Cerebellar cortex (tissue), 1 donor: ENCODE data around the gene CD3E.

Experiments used
- DNase-seq: peaks from one replicate; pipeline ENCODE4 v3.0.0-alpha.2; 2015; ENCODE audit warnings: low spot score

The CD3E gene

DNA sequence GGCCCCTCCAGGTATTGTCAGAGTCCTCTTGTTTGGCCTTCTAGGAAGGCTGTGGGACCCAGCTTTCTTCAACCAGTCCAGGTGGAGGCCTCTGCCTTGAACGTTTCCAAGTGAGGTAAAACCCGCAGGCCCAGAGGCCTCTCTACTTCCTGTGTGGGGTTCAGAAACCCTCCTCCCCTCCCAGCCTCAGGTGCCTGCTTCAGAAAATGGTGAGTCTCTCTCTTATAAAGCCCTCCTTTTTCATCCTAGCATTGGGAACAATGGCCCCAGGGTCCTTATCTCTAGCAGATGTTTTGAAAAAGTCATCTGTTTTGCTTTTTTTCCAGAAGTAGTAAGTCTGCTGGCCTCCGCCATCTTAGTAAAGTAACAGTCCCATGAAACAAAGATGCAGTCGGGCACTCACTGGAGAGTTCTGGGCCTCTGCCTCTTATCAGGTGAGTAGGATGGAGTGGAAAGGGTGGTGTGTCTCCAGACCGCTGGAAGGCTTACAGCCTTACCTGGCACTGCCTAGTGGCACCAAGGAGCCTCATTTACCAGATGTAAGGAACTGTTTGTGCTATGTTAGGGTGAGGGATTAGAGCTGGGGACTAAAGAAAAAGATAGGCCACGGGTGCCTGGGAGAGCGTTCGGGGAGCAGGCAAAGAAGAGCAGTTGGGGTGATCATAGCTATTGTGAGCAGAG lies at the start of gene CD3E:
CD3E (plus strand) TSS at position 163 of the 681 bp plus-strand sequence; CDS start at position 386, 223 bp downstream.
- DNase-seq: no peak

- DNase-seq: no peak
Observed at GRCh38 chr11:118258410-118258809, 46.1 kb upstream of the CD3E start.

- DNase-seq: no peak
Observed at GRCh38 chr11:118259138-118259537, 45.4 kb upstream of the CD3E start.

DNA sequence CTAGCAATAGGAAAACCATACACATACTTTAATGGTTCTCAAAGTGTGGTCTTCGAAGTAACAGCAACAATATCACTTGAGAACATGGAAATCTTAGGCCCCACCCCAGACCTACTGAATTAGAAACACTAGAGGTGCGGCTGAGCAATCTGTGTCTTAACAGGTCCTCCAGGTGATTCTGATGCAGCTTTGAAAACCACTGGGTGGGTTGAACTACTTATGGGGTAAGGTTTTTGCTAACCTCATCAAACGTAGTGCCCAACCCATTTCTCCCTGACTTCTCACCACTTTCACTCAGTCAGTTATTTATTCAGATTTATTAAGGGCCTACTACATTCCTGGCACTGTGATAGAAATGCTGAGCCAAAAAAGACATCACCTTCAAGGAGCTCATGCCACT lies 44.2 kb upstream of the CD3E start:
- no peak for DNase-seq

DNA sequence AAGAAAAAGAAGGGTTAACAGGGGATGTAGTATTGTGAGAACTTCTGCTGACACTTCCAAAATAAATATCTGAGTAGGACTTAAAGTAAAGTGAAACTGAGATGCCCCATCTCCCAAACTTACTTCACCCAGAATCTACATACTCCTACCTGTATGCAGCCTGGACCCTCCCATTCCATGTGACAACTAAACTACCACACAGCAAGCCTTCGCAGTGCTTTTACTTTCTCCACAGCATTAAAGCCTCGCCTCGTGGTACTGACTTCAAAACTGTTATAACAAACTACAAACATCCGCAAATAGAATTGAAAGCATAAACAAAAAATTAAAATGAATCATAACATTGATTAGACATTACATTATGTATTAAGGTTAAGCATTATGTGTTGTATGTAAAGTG lies 41.4 kb upstream of the CD3E start:
- DNase-seq: no peak

DNA sequence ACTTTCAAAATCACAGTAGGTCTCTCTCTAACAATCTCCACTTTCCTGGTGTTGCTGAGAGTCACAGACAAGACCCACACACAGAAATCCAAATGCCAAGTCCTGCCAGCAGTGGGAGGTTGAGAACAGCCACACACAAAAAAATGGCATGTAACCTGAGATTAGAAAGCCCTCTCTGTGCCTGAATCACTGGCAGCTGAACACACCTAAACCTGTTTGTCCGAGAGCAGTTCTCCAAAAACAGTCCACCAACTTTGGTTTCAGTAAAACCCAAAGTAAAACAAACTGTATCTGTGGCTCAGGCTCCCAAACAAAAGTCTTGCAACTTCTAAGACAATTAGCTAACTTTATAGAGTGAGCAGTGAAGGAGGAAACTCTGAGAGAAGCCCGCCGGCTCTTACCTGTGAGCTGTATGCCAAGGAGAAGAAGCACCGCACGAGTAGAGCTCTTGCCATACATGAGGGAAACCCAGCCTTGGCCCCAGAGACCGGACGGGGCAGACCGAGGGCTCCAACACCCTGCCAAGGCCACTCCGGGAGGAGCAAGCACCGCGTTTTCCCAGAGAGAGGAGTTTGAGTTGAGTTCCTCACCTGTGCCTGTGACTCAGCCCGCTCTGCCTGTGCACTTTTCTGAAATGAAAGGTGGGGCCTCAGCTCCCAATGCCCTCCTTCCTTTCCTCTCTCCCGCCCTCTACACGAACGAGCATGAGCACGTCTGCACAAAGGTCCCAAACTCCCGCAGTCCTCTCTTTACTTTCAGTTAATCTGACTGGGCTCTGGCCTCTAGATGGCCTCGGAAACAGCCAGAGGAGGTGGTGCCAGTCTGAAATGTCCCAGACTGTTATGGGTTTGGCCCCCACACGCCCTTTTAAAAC lies 40.6 kb upstream of the CD3E start, which contains the start of gene MPZL2:
MPZL2 (minus strand) TSS at position 603 of the 874 bp plus-strand sequence; CDS start at position 459, 144 bp downstream.
- no peak for DNase-seq

DNA sequence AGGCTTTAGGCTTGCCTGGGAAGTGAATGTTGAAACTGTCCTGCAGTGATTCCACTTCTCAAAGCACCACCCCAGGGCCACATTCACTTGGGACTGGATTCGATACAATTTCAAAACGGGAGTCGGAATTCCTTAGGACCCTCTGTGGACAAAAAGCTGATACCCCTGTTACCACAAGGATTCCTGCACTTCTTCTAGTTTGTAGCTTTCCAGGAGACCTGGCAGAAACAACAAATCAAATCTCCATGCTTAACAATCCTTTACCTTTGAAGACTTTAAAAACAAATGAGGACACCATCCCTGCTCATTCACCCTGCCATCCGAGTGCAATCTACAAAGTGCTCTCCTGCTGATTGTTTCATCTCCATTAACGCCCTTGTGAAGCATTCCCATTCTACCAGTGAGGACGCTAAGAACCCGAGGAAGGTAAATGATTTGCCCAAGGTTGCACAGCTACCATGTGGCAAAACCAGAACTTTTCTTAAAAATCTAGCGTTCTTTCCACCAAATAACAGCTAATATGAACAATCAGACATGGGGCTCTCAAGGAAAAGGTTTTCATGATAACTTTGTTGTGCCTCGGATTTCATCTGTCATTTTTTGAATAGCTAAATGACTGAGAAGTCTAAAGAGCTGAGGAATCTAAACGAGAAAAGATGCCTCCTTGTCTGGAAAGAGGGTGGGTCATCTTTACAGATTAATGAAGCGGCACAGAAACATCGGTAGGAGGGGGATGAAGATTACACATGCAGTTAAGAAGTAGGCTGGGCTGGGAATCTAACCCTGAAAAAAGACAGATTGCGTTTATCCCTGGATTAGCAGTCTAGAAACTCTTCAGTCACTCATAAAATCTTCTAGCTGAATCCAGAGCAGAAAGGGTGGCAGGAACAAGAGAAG lies 39.7 kb upstream of the CD3E start:
- no peak for DNase-seq

GRCh38 chr11:118265954-118266353 lies 38.6 kb upstream of the CD3E start:
- DNase-seq: no peak

DNA sequence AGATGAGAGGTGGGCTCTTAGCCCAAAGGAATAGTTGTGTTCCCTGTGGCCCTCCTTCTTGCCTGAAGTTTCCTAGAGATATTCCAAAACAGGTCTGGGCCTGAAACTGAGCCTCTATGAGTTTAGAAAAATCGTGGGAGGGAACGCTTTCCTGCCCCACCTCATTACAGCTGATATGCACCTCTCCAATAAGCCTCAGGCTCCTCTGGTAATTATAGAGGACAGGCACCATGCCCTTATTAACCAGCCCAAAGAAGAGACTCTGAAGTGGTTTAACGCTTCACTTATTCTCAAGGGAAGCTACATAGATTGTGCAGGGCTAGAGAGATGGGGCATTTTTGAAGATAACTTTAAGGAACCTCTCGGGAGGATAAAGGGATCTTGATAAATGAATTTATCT lies 37.0 kb upstream of the CD3E start:
- no peak for DNase-seq

- DNase-seq: no peak
Observed at GRCh38 chr11:118272001-118272400, 32.5 kb upstream of the CD3E start.

- no peak for DNase-seq
Observed at GRCh38 chr11:118274186-118274585, 30.3 kb upstream of the CD3E start.

GRCh38 chr11:118275176-118275575 lies 29.4 kb upstream of the CD3E start:
- no peak for DNase-seq

DNA sequence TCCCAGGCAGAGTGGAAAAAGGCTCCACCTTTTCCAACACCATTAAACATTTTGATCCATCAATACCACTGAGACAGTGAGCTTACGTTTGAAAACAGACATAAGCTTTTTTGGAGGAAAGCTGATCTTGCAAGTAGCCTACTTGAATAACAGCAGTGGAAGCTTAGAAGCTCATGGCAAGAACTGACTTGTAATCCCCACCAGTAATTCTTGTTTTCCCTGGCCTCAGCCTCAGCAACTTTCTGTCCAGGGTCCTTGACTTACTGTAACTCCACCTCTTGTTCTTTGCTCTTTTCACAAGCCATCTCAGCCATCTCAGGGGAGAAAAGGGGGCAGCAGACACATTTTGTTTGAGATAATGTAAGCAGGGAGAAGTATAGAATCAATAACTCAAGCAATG lies 28.1 kb upstream of the CD3E start:
- no peak for DNase-seq

DNA sequence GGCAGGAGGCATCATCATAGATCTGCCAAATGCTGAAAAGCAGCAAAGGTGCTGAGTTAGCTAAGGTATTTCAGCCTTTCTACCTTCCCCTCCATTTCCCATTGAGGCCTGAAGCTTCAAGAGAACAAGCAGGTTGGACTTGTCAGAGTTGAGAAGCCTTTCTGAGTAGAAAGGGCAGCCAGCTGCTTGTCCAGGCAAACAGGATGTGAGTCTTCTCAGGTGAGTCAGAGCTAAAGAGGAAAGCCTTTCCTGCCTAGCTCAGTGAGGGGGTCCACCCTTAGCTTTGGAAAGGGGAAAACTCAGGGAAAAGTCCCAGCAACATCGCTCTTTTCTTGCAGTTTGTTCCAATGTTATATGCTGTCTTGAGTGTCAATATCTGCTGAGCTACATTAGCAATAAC lies 27.2 kb upstream of the CD3E start:
- no peak for DNase-seq

DNA sequence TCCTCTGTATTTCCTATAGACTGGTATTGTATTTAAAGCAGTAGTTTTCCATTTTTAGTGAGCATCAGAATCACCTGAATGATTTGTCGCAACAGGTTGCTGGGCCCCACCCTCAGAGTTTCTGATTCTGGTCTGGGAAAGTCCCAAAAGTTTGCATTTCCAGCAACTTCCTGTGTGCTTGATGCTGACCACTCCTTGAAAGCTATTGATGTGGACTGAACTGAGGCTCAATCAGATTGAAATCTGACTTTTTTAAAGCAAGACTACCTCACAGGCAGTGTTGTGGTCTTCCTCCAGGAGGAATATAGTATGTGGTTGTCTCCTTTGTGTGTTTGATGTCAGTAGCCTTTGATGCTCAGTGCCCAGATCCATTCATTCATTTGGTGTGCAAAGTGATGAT lies 23.2 kb upstream of the CD3E start:
- no peak for DNase-seq

DNA sequence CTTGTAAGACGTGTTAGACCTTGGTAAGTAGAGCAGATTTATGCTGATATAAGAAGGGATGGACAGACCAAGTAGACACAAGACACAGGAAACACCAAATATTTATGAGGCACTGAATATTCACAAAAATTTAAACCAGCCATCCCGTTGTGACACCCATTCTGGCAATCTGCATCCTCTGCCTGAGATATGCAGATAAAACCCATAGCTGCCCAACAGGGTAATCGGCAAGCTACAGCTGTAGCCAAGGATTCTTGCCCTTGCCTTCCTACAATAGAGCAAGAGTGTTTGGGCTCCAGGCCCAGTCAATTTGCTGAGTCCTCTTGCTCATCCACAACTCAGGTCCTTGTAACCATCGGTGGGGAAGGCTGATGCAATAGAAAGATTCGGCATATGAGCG lies 21.9 kb upstream of the CD3E start:
- DNase-seq: no peak

DNA sequence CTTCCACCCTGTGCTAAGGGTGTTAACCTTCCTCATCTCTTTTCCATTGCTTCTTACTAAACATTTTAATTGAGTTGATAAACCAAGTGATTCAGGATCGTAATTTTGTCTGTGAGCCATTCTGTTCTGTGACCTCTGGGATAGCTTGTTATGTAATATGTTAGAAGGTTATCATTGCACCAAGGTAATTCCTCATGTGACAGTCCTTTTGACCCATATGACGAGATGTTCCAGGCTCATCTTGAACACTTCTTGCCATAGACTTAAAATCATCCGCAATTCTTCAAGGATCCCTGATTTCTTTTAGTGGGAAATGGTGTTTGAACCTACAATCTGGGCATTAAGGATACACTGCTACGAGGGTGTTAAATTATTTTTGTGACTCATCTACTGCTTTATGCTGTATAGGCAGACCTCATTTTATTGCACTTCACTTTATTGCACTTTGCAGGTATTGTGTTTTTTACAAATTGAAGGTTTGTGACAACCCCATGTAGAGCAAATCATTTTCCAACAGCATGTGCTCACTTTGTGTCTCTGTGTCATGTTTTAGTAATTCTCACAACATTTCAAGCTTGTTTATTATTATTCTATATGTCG lies 21.4 kb upstream of the CD3E start:
- no peak for DNase-seq

DNA sequence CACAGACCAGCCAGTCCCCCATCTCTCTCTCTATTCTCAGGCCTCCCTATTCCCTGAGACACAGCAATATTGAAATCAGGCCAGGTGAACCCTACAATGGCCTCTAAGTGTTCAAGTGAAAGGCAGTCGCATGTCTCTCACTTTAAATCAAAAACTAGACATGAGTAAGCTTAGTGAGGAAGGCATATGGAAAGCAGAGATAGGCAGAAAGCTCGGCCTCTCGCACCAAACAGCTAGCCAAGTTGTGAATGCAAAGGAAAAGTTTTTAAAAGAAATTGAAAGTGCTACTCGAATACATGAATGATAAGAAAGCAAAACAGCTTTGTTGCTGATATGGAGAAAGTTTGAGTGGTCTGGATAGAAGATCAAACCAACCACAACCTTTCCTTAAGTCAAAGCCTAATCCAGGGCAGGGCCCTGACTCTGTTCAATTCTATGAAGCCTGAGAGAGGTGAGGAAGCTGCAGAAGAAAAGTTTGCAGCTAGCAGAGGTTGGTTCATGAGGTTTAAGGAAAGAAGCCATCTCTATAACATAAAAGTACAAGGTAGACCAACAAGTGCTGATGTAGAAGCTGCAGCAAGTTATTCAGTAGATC lies 20.7 kb upstream of the CD3E start:
- DNase-seq: no peak

- no peak for DNase-seq
Observed at GRCh38 chr11:118286545-118286944, 18.0 kb upstream of the CD3E start.

DNA sequence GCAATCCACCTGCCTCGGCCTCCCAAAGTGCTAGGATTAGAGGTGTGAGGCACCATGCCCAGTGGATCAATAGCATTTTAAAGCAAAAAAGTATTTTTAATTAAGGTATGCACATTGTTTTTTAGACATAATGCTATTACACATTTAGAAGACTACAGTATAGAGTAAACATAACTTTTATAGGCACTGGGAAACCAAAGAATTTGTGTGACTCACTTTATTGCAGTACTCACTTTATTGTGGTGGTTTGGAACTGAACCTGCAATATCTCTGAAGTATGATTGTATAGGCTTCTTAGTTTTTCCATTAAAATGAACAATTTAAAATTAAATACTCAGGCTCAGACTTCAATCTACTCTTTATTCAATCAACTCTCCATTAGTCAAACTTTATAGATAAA lies 17.5 kb upstream of the CD3E start:
- DNase-seq: no peak

DNA sequence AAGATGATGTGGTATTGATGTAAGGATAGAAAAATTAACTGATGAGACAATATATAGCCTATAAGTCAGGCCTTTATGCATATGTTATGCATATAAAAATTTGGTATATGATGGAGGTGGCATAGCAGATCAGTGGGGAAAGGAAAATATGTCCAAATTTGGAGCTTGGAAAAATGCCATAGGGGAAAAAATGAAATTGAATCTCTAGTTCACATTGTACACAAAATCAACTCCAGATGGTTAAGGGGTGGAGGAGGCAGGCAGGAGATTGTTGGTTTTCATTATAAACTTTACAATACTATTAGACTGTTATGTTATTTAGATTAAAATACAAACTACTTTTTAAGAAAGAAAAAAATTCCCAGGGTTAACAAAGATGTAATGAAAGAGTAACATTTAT lies 15.1 kb upstream of the CD3E start:
- no peak for DNase-seq

DNA sequence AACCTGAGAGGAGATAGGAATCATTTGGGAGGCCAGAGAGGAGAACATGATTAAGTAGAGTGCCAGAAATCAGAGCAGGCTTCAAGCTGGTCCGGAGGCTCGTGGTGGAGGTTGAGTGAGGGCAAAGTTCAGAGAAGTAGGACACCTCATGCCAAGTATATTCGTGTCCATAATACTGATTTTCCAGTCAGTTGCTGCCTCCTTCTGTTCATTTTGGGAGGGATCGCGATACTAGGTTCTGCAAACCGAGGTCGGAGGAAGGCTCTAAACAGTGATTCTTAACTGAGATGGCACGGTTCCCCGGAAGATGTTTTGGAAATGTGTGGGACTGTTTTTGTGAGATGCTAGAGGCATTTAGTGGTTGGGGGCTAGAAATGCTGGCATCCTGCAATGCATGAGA lies 13.6 kb upstream of the CD3E start:
- peak; percentile 31 for DNase-seq
